GM12891 (cell line): Measurements from ENCODE around the gene MROH9.
A peak's percentile ranks its signal among the peaks of the same experiment; 100 is the strongest.

Experiments used
- DNase-seq: peaks from one replicate; pipeline ENCODE4 v3.0.0; 2011; ENCODE audit warnings: low spot score; ENCODE audit not compliant: insufficient read length
- FAIRE-seq: peaks from 2 replicates; lab custom pipeline; 2011; peaks lifted over from hg19 to GRCh38; lab: Jason Lieb, UNC
- PAX5 ChIP-seq: IDR thresholded peaks from 2 replicates; pipeline ENCODE4 v1.6.1; 2011; ENCODE audit warnings: low read length, moderate library complexity, mild to moderate bottlenecking; ENCODE audit not compliant: insufficient read depth, severe bottlenecking
- POLR2A ChIP-seq: IDR thresholded peaks from 2 replicates; pipeline ENCODE4 v1.6.1; 2011; ENCODE audit warnings: low read depth, low read length, control low read depth
- POLR2AphosphoS5 ChIP-seq: IDR thresholded peaks from 2 replicates; pipeline ENCODE4 v1.6.1; 2011; ENCODE audit warnings: low read depth, low read length, control low read depth
- POU2F2 ChIP-seq: IDR thresholded peaks from 2 replicates; pipeline ENCODE4 v1.6.1; 2011; ENCODE audit warnings: low read depth, mild to moderate bottlenecking, control low read depth, low read length, moderate library complexity
- SPI1 ChIP-seq: IDR thresholded peaks from 2 replicates; pipeline ENCODE4 v1.6.1; 2011; ENCODE audit warnings: low read depth, low read length, control low read depth
- TAF1 ChIP-seq: IDR thresholded peaks from 2 replicates; pipeline ENCODE4 v1.6.1; 2011; ENCODE audit warnings: low read depth, low read length, control low read depth

The MROH9 gene

DNA sequence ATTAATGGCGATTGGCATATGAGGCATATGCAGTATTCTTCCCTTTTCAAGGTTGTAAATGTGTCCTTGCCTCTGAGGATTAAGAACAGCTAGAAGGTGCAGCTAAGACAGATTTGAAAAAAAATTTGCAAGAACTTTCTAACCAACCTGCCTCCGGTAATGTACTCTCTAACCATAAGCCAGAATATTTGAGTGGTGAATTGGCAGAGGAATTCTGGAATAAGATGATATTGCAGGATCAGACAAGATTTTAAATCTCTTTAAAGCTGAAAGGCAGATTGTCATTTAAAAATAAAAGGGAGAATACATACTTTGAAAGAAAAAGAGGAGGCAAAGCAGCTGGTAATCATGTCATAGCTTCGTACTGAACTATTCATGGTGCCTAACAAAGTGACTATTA is 29.2 kb downstream of the MROH9 start:
- DNase-seq (no peak), FAIRE-seq (no peak)
- TF ChIP-seq SPI1: no peak
- TF ChIP-seq POLR2A: no peak
- no peak for TF ChIP-seq PAX5
- TF ChIP-seq TAF1: no peak
- TF ChIP-seq POLR2AphosphoS5: no peak
- no peak for TF ChIP-seq POU2F2

DNA sequence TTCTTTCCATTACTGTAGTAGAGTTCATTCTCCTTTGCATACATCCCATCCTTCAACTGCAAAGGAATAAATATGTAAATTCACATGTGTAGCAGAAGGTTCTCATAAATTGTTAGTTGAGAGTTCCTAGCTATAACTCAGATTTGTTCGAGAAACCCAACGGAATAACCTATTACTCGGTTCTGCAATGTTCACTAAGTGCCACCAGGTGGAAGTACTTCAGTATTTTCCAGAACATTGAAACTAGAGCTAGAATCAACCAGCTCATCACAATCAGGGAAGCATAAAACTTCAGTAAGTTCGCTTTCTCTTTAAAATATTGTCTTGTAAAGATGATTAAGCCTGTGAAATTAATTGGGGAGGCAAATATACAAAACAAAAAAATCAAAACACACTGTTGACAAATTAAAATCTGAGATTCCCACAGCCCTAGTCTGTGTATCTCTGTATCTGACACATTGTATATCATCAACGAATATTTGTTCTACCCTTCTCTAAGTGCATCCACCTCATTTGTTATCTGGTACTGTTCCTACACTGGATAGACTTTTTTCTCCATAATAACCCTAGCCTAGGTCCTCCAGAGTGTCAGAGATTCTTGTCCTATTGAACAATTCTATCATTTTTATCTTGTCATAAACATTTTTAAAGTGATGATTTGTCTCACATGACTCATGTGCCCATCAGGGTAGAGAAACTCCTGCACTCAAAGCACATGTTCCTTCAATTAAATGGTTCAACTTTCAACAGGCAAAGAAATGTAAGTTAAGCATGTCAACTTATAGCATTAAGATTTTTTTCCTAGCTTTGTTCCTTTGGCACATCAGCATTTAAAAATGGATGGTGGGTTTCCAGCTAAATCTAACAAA is 31.9 kb downstream of the MROH9 start:
- TF ChIP-seq TAF1 (no peak), PAX5 (no peak), POLR2AphosphoS5 (no peak), SPI1 (no peak), POLR2A (no peak), POU2F2 (no peak)
- peak; percentile 2 for DNase-seq
- FAIRE-seq: peak; percentile 20

DNA sequence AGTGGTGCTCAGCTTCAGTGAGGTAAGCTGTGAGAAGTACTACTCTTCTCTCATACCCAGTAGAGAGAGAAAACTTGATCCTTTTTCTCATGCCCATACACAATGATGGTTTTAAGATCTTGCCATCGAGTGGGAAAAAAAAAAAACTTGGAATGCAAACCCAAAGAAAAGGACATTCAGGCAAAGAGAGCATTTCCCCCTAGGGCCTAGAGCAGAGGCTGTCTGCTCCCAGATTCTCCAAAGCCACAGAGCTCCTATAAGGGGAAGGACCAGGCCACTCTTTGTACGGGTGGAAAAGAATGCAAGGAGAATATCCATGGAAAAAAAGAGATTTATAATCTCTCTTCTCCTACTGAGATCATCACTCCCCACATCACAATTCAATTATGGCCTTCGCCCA is 34.9 kb downstream of the MROH9 start:
- FAIRE-seq (no peak), DNase-seq (no peak)
- TF ChIP-seq POLR2A (no peak), TAF1 (no peak), POU2F2 (no peak), POLR2AphosphoS5 (no peak), SPI1 (no peak), PAX5 (no peak)

DNA sequence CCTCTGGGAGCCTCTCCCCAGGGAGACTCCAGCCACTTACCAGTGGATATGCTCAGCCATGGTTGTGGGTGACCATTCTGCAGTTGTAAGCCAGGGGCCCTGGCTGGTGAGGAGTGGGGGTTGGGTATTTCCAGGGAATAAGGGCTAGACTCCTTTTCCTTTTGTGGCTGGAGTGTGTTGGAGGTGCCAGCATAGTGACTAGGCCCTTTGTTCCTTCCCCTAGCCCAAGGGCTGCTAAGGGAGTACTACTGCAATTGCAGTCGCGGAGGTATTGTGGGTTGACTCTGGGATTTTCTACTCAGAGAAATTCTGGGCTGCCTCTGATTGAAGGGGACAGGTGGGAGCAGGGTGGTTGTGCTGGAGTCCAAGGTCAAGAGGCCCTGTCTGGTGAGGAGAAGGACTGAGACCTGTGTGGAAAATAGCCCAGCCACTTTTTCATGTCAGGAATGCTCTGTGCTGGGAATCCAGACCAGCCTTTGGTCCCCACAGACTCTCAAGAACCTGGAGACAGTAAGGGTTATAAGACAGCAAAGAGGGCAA is 43.1 kb downstream of the MROH9 start:
- FAIRE-seq (no peak), DNase-seq (no peak)
- TF ChIP-seq POLR2A (no peak), POLR2AphosphoS5 (no peak), SPI1 (no peak), PAX5 (no peak), TAF1 (no peak), POU2F2 (no peak)

DNA sequence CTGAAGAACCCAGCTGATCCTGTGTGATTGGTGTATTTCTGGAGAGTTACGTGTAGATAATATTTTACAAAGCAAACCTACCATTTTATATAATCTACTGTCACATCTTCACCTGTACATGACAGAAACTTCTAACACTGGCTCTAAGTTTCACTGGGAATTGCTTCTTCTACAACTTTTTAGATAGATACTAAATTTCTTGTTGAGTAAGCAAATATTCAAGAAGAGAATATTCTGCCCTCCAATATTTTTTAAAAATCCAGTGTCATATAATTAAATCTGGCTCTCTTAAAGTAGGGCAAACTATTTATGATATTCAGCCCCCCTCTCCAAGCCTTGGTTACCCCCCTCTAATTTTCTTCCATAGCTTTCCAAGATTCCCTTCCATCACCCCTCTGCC is 50.1 kb downstream of the MROH9 start:
- TF ChIP-seq POLR2AphosphoS5: no peak
- no peak for TF ChIP-seq TAF1
- DNase-seq (no peak), FAIRE-seq (no peak)

DNA sequence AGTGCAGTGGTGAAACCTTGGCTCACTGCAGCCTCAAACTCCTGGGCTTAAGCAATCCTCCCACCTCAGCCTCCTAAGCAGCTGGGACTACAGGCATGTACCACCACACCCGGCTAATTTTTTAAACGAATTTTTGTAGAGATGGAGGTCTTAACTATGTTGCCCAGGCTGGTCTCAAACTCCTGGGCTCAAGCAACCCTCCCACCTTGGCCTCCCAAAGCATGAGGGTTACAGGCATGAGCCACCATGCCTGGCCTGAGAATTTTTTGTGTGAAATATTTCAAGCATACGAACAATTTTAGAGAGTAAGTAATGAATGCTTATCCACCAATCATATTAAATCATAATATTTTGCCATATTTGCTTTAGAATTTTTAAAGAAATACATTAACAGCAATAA is 51.6 kb downstream of the MROH9 start:
- DNase-seq (no peak), FAIRE-seq (no peak)

DNA sequence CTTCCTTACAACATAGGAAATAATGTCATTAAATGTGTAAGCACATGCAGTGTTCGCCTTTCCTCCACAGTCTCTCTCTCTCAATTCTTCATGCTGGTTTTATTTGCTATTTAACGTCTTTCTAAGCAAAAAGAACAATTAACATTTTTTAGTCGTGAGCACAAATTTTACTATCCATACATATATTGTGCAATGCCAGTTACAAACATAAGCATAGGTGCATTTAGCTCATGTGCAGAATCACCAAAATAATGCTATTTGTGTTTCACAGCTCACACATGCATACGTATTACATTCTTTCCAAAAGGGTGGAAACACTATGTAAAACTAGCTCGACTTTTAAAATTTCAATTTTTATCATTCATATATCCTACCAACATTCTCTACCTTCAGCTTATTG is 52.1 kb downstream of the MROH9 start:
- TF ChIP-seq TAF1 (no peak), SPI1 (no peak), POLR2A (no peak), POU2F2 (no peak), POLR2AphosphoS5 (no peak), PAX5 (no peak)
- FAIRE-seq (no peak), DNase-seq (no peak)

More for the DNA sequence above, 51.6 kb downstream of the MROH9 start:
- no peak for TF ChIP-seq POLR2AphosphoS5
- TF ChIP-seq POU2F2: no peak
- no peak for TF ChIP-seq PAX5
- TF ChIP-seq SPI1: no peak
- TF ChIP-seq POLR2A: no peak
- TF ChIP-seq TAF1: no peak

DNA sequence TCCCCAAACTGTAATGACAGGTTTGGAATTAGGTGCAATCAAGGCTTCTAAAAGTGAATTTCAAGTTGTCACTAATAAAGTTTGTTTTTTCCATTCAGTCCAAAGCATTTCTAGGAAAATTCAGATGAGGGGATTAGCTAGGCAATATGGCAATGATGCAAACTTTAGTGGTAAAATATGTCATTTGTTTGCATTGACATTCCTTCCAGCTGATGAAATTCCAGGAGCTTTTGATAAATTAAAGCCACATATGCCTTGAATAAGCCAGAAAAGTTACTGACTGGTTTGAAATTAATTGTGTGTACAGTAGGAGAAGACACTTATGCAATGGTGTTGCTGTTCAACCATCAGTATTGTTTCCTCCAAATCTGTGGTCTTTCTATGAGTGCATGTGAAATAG is 57.8 kb downstream of the MROH9 start:
- no peak for TF ChIP-seq TAF1
- FAIRE-seq (no peak), DNase-seq (no peak)

DNA sequence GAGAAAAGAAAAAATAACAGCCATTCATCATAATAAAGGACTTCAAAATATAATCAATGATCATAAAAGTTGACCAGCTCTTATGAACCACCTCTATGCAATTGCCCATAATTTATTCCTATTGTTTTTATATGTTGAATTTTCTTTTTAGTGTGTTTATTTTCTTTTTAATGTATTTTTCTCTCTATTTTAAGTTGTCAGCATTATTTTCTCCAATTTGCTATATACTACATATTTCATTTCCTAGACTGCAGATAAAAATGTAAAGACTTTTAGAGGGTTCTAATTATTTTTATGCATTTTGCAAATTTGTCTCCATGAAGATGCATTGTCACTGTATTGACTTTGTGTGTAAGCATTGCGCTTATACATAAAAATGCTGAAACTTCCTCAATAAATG is 58.4 kb downstream of the MROH9 start:
- TF ChIP-seq TAF1 (no peak), POLR2A (no peak), POU2F2 (no peak), POLR2AphosphoS5 (no peak), SPI1 (no peak), PAX5 (no peak)
- no peak for FAIRE-seq
- DNase-seq: no peak

DNA sequence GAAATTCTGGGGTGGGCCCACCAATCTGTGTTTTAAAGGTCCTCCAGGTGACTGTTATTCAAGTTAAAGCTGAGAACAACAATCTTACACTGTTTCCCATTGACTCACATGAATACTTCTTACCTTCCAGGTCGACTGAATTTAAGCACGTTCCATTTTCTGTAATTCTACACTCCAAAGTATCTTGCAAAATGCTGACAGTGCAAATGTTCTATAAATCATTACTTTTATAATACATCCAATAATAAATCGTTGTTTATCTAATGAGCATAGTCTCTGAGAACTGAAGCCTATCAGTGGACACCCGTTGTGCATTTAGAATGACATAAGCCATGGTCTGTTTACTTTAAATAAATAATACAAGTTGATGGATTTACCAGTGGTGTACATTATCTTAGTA is 79.5 kb downstream of the MROH9 start:
- FAIRE-seq: no peak
- no peak for DNase-seq
- TF ChIP-seq POLR2A (no peak), TAF1 (no peak), PAX5 (no peak), SPI1 (no peak), POLR2AphosphoS5 (no peak)
